M059J (cell line): ENCODE data around the gene AMOTL1. TPM values are rescaled to one million over a fixed set of nuclear protein-coding genes. Genes with fewer than 3 reads are reported as not detected.

Experiments
- DNase-seq: peaks from one replicate; pipeline ENCODE4 v3.0.0-alpha.2; 2012; ENCODE audit warnings: low read depth
- total RNA-seq: library from RNA; depleted of rRNA; stranded (reverse); fragments of >200 nt; shearing (Covaris generic); gene quantifications from 2 replicates; pipeline ENCODE4 v1.2.3, GENCODE V29; 2014

The AMOTL1 gene
- total RNA-seq, 1 experiment from 2014 or later, result 18.9 TPM

DNA sequence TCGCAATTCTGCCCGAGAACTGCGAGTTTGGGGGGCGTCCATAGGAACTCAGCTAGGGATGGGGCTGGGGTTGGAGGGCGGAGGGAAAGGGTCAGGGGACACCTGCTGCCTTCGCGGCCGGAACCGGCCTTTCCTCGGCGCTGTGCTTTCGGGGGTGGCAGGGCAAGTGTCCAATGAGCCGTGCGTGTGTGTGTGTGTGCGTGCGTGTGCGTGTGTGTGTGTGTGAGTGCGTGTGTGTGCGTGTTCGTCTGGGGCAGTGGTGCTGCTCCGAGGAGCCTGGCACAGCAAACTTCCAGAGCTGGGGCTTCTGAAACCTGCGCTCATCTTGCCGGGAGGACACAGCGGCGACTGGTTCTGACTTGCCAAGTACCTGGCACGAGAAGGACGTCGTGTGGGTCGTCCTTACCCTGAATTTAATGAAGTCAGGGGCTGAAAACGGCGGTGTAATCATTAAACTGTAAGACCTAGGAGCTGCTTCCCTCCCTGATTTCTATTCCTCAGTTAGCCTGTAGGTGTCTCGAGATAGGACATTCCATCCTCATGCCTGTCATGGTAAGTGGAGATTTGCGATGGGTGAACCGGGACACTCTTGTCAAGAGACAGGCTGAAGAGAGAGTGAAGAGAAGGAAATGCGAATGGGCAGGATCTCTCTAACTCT lies 27.0 kb upstream of the AMOTL1 start:
- peak; percentile 86 for DNase-seq

DNA sequence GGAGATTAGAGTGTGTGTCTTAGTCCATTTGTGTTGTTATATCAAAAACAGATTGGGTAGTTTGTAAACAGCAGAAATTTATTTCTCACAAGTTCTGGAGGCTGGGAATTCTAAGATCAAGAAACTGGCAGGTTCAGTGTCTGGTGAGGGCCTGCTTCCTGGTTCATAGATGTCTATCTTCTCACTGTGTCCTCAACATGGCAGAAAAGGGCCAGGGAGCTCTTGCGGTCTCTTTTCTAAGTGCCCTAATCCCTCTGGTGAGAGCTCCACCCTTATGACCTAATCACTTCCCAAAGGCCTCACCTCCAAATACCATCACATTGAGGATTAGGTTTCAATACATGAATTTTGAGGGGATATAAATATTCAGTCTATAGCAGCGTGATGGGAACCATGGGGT lies 25.5 kb upstream of the AMOTL1 start:
- no peak for DNase-seq

GRCh38 chr11:94746721-94747120 lies 21.4 kb upstream of the AMOTL1 start:
- DNase-seq, result peak; percentile 65

DNA sequence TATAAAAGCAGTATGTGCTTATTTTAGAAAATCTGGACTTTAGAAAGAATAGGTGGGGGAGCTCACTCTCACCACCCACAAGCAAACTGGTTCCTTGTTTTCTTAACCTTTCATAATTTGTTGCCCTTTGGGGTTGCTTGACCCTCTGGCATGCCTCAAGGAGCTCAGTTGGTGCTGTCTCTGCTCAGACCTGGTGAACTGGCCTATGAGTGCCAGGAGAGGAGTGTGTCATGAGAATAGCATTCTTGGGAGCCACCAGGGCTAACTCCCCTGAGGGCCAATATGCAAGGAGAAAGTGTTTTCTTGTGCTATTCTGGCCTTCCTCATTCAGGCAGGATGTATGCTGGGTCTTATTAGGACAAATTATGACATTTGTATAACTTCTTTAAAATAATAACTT lies 21.0 kb upstream of the AMOTL1 start:
- peak; percentile 93 for DNase-seq

- peak; percentile 44 for DNase-seq
Observed at GRCh38 chr11:94747601-94748041, 20.5 kb upstream of the AMOTL1 start.

GRCh38 chr11:94749369-94749768 lies 18.8 kb upstream of the AMOTL1 start:
- DNase-seq, result peak; percentile 86

GRCh38 chr11:94750319-94751217 lies 17.6 kb upstream of the AMOTL1 start:
- peak; percentile 62 for DNase-seq

DNA sequence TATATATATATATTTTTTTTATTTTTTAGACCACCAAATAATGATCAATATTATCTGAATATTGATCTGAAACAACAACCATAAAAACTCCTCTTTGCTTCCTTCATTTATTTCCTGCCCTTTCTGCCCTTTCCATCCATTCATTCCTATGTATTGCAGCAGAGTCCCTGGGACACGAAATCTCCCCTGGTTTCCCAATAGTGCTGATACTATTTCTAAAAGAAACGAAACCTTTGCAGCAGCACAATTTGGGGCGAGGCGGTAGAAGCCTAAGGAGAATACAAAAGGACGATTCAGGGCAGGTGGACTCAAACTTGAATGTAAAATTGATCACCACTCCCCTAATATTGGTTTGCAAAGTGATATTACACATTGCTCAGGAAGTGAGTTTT lies 16.9 kb upstream of the AMOTL1 start:
- DNase-seq, result no peak

DNA sequence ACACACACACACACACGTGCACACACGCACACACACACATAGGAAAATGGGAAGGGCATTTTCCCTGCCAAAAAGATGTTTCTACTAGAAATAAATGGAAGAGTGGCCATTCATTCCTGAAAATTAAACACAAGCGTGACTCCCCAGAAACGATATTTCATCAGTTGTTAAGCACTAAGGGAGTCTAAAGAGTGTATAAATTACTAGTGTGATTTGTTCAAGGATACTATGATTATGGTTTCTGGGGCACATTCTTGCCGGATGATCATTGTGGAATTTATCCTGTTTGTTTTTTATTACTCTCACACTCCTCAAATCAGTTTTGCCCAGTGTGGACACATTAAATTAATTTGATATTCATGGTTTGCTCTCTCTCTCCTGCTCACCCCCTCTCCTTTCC lies 16.4 kb upstream of the AMOTL1 start:
- no peak for DNase-seq

DNA sequence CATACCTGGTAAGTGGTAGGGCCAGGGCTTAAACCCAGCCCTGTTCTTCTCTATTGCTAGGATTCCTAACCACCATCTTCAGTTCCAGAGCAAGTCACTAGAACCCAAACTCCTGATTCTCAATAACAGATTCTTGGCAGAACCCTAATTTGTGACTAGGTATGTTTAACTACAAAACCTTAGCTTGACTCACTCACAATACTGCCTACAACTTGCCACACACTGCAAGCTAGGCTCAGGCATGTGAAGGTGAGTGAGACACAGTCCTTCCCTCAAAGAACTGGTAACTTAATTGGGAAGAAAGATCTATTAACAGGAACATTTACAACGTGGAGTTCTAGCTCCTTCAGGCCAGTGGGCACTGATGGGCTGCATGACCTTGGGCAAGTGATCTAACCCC lies 14.5 kb upstream of the AMOTL1 start:
- DNase-seq, result no peak

DNA sequence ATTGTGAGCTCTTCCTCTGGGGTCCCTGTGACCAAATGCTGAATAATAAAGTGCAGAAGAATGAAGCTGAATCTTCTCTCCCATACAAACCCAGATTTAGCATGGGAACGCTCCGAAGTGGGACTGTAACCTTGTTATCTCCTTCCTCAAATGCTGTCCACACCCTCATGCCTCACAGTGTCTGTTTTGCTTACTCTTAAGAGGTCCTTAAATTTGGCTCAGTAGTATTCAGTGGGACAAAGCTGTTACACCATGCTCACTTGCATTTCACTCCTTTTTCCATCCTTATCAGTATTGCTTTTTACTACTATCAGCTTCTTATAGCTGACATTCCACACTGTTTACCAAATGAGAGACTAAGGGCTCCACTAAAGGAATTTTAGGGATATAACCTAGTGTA lies 13.8 kb upstream of the AMOTL1 start:
- DNase-seq, result no peak

GRCh38 chr11:94754819-94755218 lies 13.3 kb upstream of the AMOTL1 start:
- no peak for DNase-seq

- no peak for DNase-seq
Observed at GRCh38 chr11:94755494-94755893, 12.7 kb upstream of the AMOTL1 start.

DNA sequence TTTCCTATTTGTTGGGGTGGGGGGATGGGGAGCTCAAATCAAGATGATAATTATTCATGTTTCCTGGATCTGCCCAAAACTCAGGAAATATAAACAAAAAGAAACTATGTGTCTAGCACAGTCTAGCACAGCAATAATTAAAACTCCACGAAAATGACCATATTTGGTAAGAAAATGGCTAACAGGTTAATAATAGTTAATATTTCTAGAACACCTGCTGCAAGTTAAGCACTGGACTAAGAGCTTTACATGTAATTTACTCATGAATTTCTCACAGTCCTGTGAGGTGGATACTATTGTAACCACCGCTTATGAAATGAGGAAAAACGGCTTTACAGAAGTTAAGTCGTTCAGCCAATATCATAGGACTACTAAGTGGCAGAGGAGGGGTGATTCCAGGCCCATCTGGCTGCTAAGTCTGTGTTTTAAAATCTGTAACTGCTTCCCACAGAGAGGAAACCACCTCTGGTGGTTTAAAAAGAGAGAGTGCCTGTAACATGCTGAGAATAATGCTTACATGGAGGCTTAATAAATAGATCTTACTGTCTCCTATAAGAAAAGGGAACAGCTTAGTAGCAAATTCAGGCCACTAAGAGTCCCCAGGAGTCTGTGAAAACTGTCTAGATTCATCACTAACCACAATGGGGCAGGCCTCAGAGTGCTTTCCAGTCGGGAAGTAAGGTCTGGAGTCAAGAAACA lies 11.0 kb upstream of the AMOTL1 start:
- no peak for DNase-seq

DNA sequence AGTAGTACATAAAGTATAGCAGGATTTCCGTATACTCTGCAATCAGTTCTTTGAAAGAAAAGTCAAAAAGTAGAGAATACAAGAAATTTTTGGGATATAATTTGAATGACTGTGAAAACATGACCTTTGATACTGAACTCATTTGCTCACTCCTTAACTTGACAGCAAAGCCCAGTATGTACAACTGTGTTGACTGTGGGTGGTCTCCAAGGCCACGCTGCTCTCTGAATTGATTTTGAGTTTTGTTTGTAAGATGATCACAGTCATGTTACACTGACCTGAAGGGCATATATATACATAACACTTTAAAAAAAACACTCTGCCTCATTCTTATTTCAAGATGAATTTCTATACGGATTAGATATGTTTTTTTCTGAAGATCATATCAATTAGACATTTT lies 9.5 kb upstream of the AMOTL1 start:
- no peak for DNase-seq

- no peak for DNase-seq
Observed at GRCh38 chr11:94759522-94759921, 8.6 kb upstream of the AMOTL1 start.

DNA sequence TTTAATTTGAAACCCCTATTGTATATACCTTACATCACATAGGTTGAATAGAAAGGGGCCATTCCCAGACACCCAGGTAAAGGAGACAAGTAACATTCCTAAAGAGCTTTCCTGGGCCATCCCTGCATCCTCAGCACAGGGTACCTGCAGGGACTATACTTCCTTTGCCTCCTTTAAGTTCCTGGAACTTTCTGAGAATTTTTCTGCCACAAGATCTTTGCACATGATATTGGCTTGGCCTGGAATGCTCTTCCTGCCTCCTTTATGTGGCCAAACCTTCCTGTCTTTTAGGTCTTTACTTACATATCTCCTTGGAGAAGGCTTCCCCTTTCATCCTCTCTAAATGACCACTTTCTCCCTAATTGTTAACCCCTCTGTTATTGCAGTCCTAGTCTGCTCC lies 7.9 kb upstream of the AMOTL1 start:
- DNase-seq, result no peak

GRCh38 chr11:94762208-94762607 lies 5.9 kb upstream of the AMOTL1 start:
- peak; percentile 72 for DNase-seq

DNA sequence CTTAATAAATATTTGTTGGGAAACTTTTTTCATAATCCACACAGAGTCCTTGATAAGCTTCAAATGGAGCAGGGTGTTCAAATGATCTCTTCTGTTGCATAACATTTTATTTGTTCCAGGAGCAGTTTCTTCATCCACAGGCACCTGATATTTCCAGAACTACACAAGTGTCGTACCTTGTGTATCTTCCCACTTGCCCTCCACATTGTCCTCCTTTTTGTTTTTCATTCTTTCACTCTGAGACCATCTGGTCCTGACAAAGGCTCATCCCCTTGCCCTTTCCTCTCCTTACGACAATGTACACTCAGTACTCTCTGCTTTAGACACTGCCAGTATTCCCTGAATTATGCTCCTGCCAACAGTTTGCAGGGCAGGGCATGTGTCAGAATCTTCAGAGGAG lies 5.2 kb upstream of the AMOTL1 start:
- no peak for DNase-seq

DNA sequence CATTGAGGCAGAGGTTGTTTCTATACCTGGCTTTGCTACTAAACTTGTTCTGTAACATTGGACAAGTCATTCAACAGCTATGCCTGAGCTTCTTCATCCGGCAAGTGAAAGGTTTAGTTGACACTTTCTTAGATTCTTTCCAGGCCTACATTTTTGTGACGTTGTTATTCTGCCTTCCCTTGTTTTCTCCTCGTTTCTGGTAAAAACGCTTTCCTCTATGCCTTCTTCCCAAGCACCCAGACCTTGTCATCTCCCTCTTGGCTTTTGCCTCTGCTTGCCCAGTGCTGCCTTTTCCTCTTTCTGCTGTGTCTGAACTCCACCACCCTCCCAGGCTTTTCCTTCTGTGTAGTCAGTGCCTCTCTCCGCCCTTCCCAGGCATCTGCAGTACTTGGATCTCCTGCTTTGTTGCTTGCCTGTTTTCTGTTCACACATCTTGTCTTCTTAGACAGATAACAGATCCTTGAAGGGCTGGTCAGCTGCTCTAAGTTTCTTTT lies 1.4 kb upstream of the AMOTL1 start:
- DNase-seq, result no peak

- DNase-seq, result no peak
Observed at GRCh38 chr11:94767291-94767690, 865 bp upstream of the AMOTL1 start.
